Osteoblast (primary cell): ENCODE data around the gene ANKRD55. TPM values are rescaled to one million over a fixed set of nuclear protein-coding genes. Genes with fewer than 3 reads are reported as not detected.
"Not testable (repeated sequence)": the region's sequence is repeated elsewhere in the genome, so short reads cannot be mapped to it uniquely, and the experiment has no call there.

Experiments
- DNase-seq: peaks from one replicate; pipeline ENCODE4 v3.0.0; 2011; ENCODE audit warnings: low spot score, mixed read lengths; ENCODE audit not compliant: insufficient read length; ENCODE audit errors: missing footprints
- H2AFZ ChIP-seq: 2 replicates; pipeline ENCODE4 v1.6.0; 2011; ENCODE audit warnings: mild to moderate bottlenecking, low read length
- H3K27ac ChIP-seq: 2 replicates; pipeline ENCODE4 v1.5.1; 2011; ENCODE audit warnings: mild to moderate bottlenecking, low read depth, low read length, moderate library complexity
- H3K27me3 ChIP-seq: 2 replicates; pipeline ENCODE4 v1.6.0; 2012; ENCODE audit warnings: mild to moderate bottlenecking, control low read depth, inconsistent platforms, low read length, moderate library complexity; ENCODE audit not compliant: insufficient read depth
- H3K36me3 ChIP-seq: 2 replicates; pipeline ENCODE4 v1.5.1; 2011; ENCODE audit warnings: mild to moderate bottlenecking, low read length, control low read depth, moderate library complexity; ENCODE audit not compliant: insufficient read depth
- H3K4me1 ChIP-seq: 2 replicates; pipeline ENCODE4 v1.5.1; 2011; ENCODE audit warnings: mild to moderate bottlenecking, low read length, control low read depth, moderate library complexity; ENCODE audit not compliant: insufficient read depth
- H3K4me2 ChIP-seq: 2 replicates; pipeline ENCODE4 v1.6.0; 2011; ENCODE audit warnings: mild to moderate bottlenecking, low read length; ENCODE audit not compliant: insufficient read depth
- H3K4me3 ChIP-seq: fragments of 200-600 bp; sonication (generic); 3 replicates; pipeline ENCODE4 v1.5.1; 2012; ENCODE audit warnings: mild to moderate bottlenecking, low read length, inconsistent platforms; ENCODE audit not compliant: insufficient read depth
- H3K79me2 ChIP-seq: 2 replicates; pipeline ENCODE4 v1.6.0; 2012; ENCODE audit warnings: mild to moderate bottlenecking, low read length, control low read depth, inconsistent platforms; ENCODE audit not compliant: insufficient read depth
- H3K9me3 ChIP-seq: 2 replicates; pipeline ENCODE4 v1.5.1; 2011; ENCODE audit warnings: low read depth, low read length, control low read depth
- H4K20me1 ChIP-seq: 2 replicates; pipeline ENCODE4 v1.6.0; 2012; ENCODE audit warnings: mild to moderate bottlenecking, low read length, control low read depth; ENCODE audit not compliant: insufficient read depth
- total RNA-seq: library from RNA; depleted of rRNA; stranded (reverse); fragments of >200 nt; gene quantifications from 2 replicates; pipeline ENCODE4 v1.2.3, GENCODE V29; 2012
- TF ChIP-seq, protein P1 (sequence below): IDR thresholded peaks from 2 replicates; pipeline ENCODE4 v1.5.1; 2011; ENCODE audit warnings: mild to moderate bottlenecking, low read depth, low read length, moderate library complexity; ENCODE audit errors: extremely low read depth

Gene ANKRD55
- total RNA-seq, 1 donor: not detected

DNA sequence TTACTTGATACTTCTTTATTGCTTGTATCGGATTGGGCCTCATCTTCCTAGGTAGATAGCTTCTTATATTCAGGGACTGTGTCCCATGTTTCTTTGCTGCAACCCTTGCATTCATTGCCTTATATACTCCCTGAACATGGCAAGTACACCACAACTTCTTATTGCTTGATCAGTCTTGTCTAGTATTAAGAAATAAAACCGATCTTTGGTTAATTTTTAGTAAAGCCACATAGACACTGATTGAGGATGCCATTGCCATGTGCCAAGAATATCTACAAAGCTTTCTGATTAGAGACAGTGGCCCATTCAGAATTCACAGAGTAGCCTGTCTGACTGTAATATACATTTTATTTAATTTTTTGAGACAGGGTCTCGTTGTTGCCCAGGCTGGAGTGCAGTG, 34.7 kb upstream of the ANKRD55 start:
- DNase-seq: no peak
- H3K4me2 ChIP-seq: no peak overlapping the region
- H2AFZ ChIP-seq: no peak overlapping the region
- no peaks in the 10 kb centered on the region for H4K20me1 ChIP-seq
- no peaks in the 10 kb centered on the region for H3K9me3 ChIP-seq
- H3K27me3 ChIP-seq: no peaks in the 10 kb centered on the region
- no peaks in the 10 kb centered on the region for H3K79me2 ChIP-seq
- H3K27ac ChIP-seq: no peak overlapping the region
- no peaks in the 10 kb centered on the region for H3K36me3 ChIP-seq
- peaks cover 7% of the 10 kb centered on the region for H3K4me1 ChIP-seq
- no peak overlapping the region for H3K4me3 ChIP-seq
- TF ChIP-seq, protein P1, sequence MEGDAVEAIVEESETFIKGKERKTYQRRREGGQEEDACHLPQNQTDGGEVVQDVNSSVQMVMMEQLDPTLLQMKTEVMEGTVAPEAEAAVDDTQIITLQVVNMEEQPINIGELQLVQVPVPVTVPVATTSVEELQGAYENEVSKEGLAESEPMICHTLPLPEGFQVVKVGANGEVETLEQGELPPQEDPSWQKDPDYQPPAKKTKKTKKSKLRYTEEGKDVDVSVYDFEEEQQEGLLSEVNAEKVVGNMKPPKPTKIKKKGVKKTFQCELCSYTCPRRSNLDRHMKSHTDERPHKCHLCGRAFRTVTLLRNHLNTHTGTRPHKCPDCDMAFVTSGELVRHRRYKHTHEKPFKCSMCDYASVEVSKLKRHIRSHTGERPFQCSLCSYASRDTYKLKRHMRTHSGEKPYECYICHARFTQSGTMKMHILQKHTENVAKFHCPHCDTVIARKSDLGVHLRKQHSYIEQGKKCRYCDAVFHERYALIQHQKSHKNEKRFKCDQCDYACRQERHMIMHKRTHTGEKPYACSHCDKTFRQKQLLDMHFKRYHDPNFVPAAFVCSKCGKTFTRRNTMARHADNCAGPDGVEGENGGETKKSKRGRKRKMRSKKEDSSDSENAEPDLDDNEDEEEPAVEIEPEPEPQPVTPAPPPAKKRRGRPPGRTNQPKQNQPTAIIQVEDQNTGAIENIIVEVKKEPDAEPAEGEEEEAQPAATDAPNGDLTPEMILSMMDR: no peak

DNA sequence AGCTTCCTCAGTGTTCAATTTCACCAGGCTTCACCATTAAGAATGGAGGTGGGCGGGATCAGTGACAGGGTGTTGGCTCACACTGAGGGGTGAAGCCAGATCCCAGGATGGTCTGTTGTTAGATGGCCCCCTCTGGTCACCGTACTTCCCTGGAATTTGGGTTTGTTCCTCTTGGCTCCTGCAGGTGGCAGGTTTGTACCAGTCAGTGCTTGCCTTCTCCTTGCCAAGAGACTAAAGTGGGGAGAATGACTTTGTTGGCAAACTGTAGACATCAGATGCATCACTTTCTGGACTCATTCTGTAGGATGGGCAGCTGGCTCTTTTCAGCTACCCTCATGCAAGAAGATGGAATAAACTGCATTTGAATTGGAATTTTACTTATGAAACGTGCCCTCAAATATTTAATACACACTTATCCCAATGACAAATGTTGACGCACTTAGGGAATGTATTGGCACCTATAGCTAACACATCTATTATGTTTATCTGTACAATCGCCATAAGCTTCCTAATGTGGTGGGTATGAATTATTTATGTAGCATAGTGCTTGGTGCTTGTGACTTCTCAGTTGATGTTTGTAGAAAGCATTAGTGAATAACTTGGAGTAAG, 31.4 kb upstream of the ANKRD55 start:
- Histone ChIP-seq H2AFZ (peak overlapping the region; percentile 67), H3K27ac (no peak overlapping the region), H3K9me3 (no peaks in the 10 kb centered on the region), H3K79me2 (no peaks in the 10 kb centered on the region), H3K4me1 (peaks cover 4% of the 10 kb centered on the region), H3K4me2 (no peak overlapping the region), H3K27me3 (no peaks in the 10 kb centered on the region), H3K36me3 (no peaks in the 10 kb centered on the region), H3K4me3 (no peak overlapping the region), H4K20me1 (no peaks in the 10 kb centered on the region)
- TF ChIP-seq, protein P1: peak; percentile 64
- DNase-seq: no peak

DNA sequence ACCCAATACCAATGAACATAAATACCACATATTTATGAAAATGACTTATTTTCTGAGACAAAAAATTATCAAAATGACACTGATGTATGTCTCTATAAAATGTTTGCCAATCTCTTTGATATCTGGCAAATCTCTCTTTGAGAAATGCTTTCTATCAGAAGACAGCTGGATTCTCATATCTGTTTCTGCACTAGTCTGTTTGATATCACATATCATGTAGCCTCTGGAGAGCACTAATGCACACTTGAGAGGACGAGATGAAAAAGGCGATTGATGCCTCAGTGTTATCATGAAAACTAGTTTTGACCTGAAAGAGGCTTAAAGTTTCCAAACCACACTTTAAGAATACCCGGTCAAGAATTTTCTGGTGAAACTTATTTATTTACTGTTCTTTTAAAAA, 29.1 kb upstream of the ANKRD55 start:
- Histone ChIP-seq H3K4me3 (no peak overlapping the region), H3K4me1 (peaks cover 8% of the 10 kb centered on the region), H3K4me2 (no peak overlapping the region), H4K20me1 (no peaks in the 10 kb centered on the region), H3K9me3 (no peaks in the 10 kb centered on the region), H3K36me3 (no peaks in the 10 kb centered on the region), H3K79me2 (no peaks in the 10 kb centered on the region), H2AFZ (no peak overlapping the region), H3K27ac (no peak overlapping the region), H3K27me3 (no peaks in the 10 kb centered on the region)
- DNase-seq: no peak
- TF ChIP-seq, protein P1: no peak

DNA sequence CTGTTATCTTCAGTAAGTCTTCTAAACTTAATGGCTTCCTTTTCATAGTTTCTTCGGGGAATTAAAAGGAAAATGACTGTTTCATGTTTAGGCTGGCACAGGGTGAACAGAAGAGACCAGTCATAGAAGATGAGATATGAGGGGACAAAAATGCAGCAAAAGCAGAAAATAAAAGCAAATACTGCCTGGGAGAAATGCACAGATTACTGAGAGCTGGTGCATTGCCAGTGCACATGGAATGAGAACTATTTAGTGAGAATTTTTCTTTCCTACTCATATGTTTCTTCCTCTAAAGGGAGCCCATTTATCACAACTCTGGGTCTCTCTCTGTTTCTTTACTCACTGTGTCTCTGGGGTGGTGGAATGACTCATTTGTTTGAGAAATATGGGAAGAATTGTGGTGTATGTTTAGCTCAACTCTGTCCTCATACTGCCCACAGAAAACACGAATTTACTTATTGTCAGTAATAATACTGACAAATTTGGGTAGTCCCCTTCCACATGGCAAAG, 25.9 kb upstream of the ANKRD55 start:
- Histone ChIP-seq H3K36me3 (no peaks in the 10 kb centered on the region), H3K27me3 (no peaks in the 10 kb centered on the region), H2AFZ (peak overlapping the region; percentile 64), H4K20me1 (no peaks in the 10 kb centered on the region), H3K4me2 (peak overlapping the region; percentile 49), H3K4me3 (no peak overlapping the region), H3K4me1 (peaks cover 8% of the 10 kb centered on the region), H3K79me2 (no peaks in the 10 kb centered on the region), H3K27ac (peak overlapping the region; percentile 76), H3K9me3 (no peaks in the 10 kb centered on the region)
- TF ChIP-seq, protein P1: no peak
- peak; percentile 94 for DNase-seq

DNA sequence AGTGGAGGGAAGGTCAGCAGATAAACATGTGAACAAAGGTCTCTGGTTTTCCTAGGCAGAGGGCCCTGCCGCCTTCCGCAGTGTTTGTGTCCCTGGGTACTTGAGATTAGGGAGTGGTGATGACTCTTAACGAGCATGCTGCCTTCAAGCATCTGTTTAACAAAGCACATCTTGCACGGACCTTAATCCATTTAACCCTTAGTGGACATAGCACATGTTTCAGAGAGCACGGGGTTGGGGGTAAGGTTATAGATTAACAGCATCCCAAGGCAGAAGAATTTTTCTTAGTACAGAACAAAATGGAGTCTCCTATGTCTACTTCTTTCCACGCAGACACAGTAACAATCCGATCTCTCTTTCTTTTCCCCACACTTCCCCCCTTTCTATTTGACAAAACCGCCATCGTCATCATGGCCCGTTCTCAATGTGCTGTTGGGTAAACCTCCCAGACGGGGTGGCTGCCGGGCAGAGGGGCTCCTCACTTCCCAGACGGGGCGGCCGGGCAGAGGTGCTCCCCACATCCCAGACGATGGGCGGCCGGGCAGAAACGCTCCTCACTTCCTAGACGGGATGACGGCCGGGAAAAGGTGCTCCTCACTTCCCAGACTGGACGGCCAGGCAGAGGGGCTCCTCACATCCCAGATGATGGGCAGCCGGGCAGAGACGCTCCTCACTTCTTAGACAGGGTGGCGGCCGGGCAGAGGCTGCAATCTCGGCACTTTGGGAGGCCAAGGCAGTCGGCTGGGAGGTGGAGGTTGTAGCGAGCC, 24.8 kb upstream of the ANKRD55 start:
- not testable (repeated sequence) for H3K79me2 ChIP-seq, H3K9me3 ChIP-seq, H3K4me1 ChIP-seq, H2AFZ ChIP-seq, H4K20me1 ChIP-seq, H3K27ac ChIP-seq, DNase-seq, H3K4me3 ChIP-seq, H3K27me3 ChIP-seq, H3K36me3 ChIP-seq, H3K4me2 ChIP-seq
